ENCODE data around the gene ULBP1.
"Not testable (repeated sequence)": the region's sequence is repeated elsewhere in the genome, so short reads cannot be mapped to it uniquely, and the experiment has no call there.

ULBP1 gene

DNA sequence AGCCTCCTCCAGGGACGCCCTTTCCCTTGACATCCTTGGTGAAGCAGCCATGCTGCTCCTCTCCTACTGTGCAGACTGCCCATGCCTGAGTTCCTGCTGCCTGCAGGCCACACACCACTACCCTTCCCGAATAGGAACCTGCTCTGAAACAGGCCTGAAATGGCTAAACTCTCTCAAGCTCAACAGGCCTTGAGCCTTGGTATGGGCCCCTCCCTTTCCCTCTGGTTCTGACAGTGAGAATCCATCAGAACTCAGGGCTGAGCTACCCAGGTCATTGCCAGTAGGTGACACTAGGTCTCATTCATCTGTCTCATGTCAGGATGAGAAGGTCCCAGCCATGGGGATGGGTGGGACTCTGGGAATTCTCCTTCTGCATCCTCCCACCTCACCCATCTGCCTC, 35.9 kb downstream of the ULBP1 start:
- no peak overlapping the region for H3K4me3 ChIP-seq
- no peak overlapping the region for H3K27ac ChIP-seq

DNA sequence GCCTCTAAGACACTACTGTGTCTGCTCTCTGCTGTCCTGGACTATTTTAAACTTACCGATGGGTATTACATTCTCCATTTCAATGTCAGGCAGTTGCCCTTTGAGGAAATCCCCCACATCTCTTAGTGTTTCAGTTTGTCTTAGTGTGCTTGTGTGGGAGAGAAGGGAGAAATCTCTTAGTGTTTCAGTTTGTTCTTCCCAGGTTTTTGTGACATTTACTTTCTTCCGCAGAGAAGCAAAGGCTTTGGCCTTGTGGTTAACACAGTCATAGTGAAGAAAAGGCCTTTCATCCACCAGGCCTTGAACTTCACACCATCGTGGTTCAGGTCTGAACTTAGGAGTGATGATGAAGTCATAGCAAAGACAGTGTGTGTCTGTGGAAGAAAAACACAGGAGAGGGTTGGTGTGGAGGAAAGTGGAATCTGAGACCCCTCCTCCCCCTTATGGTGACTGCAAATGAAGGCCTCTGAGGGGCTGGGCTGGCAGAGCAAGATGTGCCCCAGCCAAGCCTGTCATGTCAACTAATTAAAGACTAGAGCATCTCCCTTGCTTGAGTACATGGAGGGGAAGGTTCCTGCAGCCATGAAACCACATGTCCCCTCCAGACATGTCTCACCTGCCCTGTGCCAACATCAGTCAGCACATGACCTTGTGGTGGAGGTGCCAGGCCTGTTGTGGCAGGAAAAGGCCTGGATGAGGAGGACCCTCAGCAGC, 37.7 kb downstream of the ULBP1 start:
- Histone ChIP-seq H3K27ac (peak overlapping the region in 1 of 21 experiments; percentile 23), H3K4me3 (no peak overlapping the region)

DNA sequence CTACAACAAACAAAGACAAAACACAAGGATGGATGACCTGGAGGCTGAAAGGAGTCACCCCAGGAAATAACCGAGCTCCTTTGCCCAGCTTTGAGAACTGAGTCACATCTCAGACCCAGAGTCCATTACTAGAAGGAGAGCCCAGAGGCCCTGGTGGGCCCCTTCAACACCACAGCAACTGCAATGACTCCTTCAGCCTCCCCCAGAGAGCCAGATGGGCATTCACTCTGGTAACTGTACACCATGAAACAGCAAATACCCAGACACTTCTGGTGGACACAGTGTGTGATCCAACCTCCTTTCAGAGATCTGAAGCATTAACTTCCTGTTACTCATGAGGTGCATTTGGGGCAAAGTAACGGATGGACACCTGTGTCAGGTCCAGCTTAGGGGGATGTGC, 39.0 kb downstream of the ULBP1 start:
- H3K4me3 ChIP-seq = no peak overlapping the region
- no peak overlapping the region for H3K27ac ChIP-seq

DNA sequence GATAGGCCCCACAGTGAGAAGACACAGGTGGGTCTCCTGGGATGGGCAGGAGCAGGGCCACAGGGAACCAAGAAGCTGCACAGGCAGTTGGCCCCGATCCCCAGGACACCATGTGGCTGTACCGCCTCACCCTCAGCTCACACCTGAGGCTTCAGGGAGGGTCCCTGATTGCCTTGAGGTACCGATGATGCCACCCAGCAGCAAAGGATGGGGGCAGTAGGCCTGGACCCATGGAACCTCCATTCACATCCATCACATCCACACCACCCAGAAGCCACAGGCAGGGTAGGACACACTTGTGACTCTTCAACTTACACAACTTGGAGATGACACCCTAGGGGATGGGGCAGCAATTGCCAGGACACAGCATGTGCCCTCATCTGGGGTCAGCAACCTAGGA, 39.9 kb downstream of the ULBP1 start:
- not testable (repeated sequence) for H3K27ac ChIP-seq, H3K4me3 ChIP-seq

DNA sequence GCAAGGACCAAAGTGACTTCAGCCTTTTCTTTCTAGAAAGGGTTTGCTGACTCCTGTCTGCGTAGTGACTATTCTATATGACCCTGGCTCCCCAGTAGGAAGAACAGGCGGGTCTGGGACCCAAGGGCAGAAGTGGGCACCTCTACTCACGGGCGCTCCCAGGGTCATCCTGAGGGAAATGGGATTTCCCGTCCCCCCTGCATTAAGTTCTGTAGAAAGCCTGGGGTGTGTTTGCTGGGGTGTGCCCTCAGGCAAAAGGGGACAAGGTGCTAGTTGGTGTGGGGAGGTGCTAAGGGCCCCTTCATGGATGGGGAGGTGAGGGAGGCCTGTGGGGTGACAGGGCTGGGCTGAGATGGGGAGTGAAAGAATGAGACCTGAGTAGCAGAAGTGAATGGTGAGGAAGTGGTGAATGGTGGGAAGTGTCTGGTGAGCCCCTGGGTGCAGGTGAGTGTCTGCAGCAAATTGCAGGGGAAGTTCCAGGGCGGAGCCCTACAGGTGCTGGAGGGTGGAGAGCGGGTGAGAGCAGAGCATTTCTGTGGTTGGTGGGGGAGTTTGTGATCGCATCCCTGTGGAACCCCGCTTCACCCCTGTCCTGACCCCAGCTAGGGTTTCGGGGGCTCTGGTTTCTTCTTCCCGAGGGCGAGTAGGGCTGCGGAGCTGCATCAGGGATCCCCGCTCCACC, 40.5 kb downstream of the ULBP1 start:
- Histone ChIP-seq H3K4me3 (peak overlapping the region; percentile 36 to 60 (median 55)), H3K27ac (peak overlapping the region in 3 of 21 experiments; percentile 16 to 61 (median 59))

DNA sequence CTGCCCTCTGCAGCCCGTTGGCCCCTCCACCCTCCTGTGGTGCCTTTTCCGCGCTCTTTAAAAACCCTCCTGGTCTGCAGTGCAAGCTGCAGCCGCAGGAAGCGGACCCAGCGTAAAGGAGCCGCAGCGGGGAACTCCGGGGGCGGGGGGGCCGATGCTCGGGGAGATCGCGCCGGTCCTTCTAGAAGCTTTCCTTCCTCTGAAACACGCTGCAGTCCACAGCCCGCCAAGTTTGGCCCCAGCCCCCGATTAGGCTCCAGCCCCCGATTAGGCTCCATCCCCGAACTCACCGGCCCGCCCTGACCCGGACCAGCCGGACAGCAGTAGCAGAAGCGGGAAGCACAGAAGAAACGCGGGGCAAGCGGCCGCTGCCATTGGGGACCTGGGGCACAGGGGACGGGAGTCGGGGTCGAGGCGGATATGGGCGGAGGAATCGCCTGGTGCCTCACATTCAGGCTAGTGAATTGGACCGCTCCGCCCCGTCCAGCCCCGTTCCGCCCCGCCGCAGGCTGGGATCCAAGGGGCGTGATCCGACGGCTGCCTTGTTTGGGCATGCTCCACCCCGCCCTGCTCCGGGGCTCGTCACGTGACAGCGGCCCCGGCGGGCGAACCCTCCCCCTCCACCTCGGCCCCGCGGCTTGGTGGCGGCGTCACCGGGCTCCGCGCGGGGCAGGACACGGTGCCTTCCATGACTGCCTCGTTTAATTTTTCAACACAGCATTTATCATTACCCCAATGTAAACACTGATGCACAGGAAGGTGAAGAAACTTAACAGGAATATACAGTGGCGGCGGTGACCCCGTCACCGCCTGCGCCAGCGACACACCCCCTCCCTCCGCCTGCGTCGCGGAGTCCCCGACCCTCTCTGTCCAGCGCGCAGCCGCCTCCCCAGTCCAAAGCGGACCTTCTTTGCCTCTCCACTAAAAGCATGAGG, 41.3 kb downstream of the ULBP1 start:
- H3K4me3 ChIP-seq = peak overlapping the region; percentile 36 to 60 (median 55)
- H3K27ac ChIP-seq = peak overlapping the region in 5 of 21 experiments; percentile 16 to 61 (median 59)

DNA sequence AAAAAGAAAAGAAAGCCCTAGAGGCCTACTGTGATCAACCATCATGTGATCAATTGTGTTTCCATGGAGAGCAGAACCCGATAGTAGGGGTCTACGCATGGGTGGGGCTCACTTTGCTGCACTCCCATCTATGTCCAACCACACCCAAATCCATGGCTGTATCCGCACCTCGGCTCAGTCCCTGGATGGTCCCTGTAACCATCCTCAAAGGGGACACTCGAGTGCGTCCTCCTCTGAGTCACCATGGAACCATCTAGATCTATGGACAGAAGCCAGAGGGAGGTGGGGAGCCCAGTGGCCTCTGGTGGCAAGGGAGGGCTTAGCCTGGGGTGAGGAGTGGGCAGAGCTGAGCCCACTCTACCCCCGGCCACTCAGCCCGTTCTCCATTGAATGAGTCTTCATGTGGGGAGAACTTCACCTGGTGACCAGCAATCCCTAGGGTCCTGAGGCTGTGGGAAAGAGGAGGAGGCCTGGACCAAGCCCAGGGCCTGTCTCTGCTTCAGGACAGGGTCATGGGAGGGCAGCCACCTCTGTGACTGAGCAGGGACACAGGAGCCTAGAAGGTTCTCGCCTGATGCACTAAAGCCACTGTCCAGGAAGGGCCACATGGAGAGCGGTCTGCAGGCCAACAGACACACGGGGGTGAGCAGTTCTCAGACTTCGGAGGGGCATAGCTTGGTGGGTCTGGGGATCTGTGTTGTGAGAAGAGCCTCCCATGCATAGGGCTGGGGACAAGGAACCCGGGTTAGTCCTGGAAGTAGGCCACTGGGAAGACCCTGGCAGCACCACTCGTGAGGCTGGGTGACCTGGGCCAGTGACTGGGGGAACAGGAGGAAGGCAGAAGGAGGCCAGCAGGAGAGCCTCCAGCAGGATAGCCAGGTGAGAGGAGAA, 42.3 kb downstream of the ULBP1 start:
- Histone ChIP-seq H3K4me3 (peak overlapping the region in 6 of 7 experiments; percentile 36 to 60 (median 56)), H3K27ac (no peak overlapping the region)

DNA sequence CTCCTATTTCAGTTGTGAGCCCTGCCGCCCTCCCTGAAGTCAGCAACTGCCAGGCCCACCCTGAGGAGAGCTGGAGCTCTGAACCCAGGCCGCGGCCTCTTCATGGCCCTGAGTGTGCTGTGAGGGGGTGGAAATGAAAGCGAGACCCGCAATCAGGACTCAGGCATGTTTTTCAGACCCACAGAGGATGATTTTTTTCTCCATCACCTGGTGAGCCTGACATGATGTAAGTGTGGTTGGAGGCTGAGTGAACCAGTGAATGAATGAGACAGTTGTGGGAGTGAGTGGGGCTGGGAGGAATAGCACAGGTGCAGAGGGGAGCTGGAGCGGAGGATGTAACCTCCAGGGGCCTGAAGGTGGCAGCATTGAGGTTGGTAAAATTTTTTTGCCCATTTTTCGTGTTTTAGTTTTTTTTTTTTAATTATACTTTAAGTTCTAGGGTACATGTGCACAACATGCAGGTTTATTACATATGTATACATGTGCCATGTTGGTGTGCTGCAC, 43.3 kb downstream of the ULBP1 start:
- no peak overlapping the region for H3K27ac ChIP-seq
- H3K4me3 ChIP-seq = no peak overlapping the region

DNA sequence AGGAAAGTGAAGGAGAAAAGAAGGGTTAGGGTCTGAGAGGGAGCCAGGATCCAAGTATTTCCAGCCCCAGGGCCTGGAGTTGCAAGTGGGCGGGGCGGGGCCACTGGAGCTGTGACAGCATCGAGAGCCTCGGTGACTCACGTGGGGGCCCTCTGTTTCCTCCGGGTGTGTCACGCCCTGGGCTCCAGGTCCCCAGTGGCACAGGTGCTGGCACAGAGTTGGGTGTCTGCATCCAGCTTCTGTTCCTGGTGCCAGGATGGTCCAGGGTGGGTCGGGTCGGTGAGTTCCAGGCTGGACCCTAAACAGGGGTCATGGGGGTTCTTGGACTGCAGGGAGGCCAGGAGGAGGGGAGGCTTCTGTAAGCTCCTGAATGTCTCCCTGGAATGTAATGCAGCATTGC, 44.8 kb downstream of the ULBP1 start:
- Histone ChIP-seq H3K4me3 (no peak overlapping the region), H3K27ac (no peak overlapping the region)

DNA sequence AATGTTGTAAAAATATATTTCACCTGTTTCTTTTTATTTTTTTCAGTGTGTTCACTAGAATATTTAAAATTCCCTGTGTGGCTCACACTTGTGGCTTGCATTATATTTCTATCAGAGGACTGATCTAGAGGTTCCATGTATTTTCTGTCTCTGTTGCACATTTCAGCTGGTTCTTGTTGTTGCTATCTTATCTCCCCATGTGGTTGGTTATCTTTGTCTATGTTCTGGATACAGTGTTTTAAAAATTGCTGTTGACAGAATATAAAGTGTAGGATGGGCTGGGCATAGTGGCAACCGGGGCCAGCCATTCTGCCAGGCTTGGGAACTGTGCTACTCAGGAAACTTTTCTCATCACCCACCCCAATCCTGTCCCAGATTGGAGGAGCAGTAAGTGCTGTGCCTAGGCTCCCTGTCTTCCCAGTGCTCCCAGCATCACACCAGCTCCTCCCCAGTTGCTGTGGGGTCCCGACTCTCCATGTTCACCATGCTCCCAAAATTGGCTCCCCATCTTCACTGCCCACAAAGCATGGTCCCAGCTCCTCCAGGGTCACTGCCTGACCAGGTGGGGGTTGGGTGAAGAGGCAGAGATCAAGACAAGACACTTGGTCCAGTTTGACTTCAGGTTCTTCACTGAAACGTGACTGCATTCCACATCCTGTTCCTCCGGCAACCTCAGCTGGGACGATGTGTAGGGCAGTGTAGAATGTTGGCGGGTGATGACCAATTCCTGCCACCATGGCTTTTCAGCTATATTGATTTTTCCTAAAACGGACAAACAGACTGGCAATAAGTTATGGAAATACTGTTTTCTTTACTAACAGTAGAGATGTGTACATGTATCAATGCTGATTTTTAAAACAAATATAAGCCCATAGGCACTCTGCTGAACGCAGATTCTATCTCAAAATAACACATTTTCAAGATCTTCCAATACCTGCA, 49.4 kb downstream of the ULBP1 start:
- not testable (repeated sequence) for H3K4me3 ChIP-seq, H3K27ac ChIP-seq

DNA sequence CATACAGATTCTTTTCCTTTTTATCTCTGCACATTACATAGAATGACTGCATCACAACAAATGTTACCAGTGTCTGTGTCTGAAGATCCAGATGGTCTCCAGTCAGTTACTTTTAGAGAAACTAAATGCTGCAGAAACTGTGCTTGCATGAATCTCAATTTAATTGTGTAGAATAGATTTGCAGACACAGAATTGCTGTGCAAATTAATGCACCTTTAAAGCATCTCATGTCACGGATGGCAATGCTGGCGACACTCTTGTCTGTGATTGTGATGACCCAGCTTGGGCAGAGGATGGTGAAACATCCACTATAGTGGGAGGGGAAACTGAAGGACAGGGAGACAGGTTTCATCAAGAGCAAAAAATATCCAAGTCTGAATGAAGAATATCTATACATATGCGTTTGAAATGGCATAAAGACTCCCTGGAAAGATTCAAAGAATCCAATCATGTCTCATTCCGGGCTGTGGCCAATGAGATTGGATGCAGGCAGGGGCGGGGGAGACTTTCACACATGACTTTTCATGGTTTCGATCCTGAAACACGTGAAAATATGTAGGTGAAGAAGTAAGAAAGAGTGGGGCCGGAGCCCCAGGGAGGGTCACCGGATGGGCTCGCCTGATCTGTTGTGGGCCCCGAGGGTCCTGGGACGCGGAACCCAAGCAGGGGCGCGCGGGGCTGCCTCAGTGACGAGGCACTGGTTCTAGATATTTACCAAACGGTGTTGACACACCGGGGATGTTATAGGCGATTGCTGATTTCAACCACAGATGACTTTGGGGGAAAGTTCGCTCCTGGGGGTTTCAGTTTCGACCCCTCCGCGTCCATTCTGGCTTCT, 50.3 kb downstream of the ULBP1 start:
- H3K27ac ChIP-seq, H3K4me3 ChIP-seq: not testable (repeated sequence)

DNA sequence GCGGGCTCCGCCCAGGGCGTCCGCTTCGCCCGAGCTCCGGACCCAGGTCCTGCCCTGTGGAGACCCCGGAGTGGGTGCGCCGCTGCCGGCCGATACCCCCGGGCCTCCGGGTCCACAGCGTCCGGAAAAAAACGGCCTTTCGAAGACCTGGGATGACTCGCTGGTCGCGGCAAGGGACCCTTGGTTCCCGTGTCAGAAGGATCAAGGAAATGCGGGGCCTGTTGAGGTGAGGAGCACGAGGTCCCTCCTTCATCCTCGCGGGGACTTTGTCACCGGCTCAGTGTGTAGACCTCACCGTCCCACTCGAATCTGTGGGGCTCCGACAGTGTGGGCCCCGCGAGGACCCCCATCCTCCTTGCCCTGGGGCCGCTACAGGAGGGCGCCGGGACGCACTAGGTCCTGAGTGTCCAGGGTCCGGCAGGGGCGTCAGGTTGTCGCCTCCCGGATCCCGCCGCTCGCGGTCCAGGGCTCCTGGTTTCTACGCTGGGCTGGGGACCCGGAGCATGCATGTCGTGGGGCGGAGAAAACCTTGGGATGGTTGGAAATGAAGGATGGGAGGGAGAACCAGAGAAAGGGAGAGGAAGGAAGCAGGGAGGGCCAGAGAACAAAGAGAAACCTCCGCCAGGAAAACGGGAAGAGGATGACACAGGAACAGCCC, 51.0 kb downstream of the ULBP1 start:
- not testable (repeated sequence) for H3K27ac ChIP-seq, H3K4me3 ChIP-seq

DNA sequence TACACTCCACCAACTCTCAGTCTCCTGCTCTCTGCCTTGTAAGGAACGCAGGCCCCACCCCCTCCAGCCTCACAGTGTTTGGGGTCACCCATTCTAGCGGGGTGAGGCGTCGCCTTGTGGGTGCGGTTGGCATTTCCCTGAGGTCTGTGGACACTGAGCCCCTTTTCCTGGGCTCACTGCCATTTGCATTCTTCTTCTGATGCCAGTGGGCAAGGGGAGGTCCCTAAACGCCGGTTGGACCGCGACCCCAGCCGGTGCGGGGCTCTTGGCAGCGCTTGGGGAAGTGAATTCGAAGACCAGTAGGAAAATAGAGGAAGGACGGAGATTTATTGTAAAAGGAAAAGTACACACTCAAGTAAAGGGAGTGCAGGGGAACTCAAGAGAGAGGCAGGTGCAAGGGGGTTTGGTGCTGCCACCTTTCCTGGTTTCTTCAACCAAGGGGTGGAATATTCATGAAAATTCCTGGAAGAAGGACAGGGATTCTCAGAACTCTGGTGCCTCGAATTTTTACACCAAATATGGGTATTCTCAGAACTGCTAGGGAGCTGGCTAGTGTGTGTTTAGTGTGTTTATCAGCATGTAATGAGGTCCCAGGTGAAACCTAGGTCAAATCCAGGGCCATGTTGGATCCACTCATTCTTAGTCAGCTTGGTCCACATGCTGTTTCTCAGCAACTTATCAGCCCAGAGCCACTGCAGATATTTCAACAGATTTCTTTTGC, 51.7 kb downstream of the ULBP1 start:
- not testable (repeated sequence) for H3K4me3 ChIP-seq

DNA sequence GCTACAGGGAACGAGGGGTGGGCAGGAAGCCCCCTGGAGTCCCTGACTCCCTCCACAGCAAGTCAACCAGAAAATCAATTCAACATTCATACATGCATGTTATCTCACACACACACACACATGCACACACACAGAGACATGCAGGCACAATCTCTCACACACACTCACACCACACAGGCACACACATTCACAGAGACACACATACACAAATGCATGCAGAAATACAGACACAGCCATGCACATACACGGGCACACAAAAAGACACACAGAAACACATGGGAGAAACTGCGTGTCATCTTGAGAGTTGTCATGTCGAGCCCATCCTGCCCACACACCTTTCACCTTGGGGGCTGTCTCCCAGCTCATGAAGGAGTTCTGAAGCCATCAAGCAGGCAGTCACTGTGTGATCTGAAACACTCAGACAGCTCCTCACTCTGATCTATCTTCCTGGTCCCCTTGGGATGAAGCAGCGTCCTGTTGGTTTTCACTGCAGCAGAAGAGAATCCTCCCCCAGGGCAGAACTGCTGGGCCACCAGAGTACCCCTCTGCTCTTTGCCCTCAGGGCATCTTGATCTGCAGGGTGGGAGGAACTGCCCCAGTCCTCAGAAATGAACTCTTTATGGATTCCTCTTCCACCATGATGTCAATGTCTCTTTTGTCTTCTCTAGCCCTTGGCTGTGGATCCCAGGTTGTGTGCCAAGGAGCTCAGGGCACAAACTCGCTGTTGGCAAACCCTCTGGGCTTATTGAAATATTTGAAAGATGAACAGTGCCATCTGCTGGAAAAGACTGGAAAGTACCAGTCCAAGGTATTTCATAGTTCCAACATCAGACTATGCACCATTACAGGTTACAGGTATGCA, 52.8 kb downstream of the ULBP1 start:
- no peak overlapping the region for H3K4me3 ChIP-seq

More for the DNA sequence above, 51.7 kb downstream of the ULBP1 start:
- not testable (repeated sequence) for H3K27ac ChIP-seq

DNA sequence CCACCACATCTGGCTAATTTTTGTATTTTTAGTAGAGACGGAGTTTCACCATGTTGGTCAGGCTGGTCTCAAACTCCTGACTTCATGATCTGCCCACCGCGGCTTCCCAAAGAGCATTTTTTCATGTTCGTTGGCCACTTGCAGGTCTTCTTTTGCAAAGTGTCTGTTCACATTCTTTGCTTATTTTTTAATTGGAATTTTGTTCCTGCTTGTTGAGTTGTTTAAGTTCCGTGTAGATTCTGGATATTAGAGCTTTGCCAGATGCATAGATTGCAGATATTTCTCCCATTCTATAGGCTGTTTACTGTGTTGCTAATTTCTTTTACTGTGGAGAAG, 53.4 kb downstream of the ULBP1 start:
- not testable (repeated sequence) for H3K27ac ChIP-seq, H3K4me3 ChIP-seq

More for the DNA sequence above, 52.8 kb downstream of the ULBP1 start:
- no peak overlapping the region for H3K27ac ChIP-seq
